Measurements from ENCODE around the gene GNAS-AS1. TPM values are rescaled to one million over a fixed set of nuclear protein-coding genes. Genes with fewer than 3 reads are reported as not detected.

Gene GNAS-AS1
- total RNA-seq, 6 donors from 2014 or later = 0.30 to 2.1 (median 0.54) TPM; not detected in 1

- TF ChIP-seq POLR2AphosphoS5 (IDR thresholded peaks at IDR 0.05) (no peak), POLR2A (IDR thresholded peaks at IDR 0.05) (no peak), CTCF (IDR thresholded peaks at IDR 0.05) (no peak), EP300 (IDR thresholded peaks at IDR 0.05) (no peak)
- no peak overlapping the region for H3K4me3 ChIP-seq
- H3K27me3 ChIP-seq = peaks cover 0 to 3% (median 0%) of the 10 kb centered on the region in 4 donors
- H3K4me1 ChIP-seq = no peaks in the 10 kb centered on the region
- DNase-seq = no peak
- no peaks in the 10 kb centered on the region for H3K9me3 ChIP-seq
- WGBS, 2 donors = 42 to 56% methylated on average over 7 of the region's 7 CpGs
- ATAC-seq (ENCODE audit: low FRiP score in 2 of 2) = no peak
- no peak overlapping the region for H3K27ac ChIP-seq
- H3K36me3 ChIP-seq = no peaks in the 10 kb centered on the region
These were observed 59.4 kb downstream of the GNAS-AS1 start for GRCh38 chr20:58791286-58791685.

- ATAC-seq (ENCODE audit: low FRiP score in 2 of 2) (no peak), DNase-seq (no peak)
- Histone ChIP-seq H3K27me3 (peaks cover 0 to 3% (median 0%) of the 10 kb centered on the region in 4 donors), H3K36me3 (no peaks in the 10 kb centered on the region), H3K27ac (no peak overlapping the region), H3K4me3 (no peak overlapping the region), H3K4me1 (no peaks in the 10 kb centered on the region), H3K9me3 (no peaks in the 10 kb centered on the region)
- TF ChIP-seq POLR2AphosphoS5 (IDR thresholded peaks at IDR 0.05) (no peak), EP300 (IDR thresholded peaks at IDR 0.05) (no peak), POLR2A (IDR thresholded peaks at IDR 0.05) (no peak), CTCF (IDR thresholded peaks at IDR 0.05) (no peak)
- 66 to 71% methylated on average over 7 to 10 of the region's 10 CpGs for WGBS, 2 donors
These were observed 60.2 kb downstream of the GNAS-AS1 start for GRCh38 chr20:58790454-58790853.

- WGBS, 2 donors = 82 to 89% methylated on average over 14 to 15 of the region's 15 CpGs
- DNase-seq (no peak), ATAC-seq (ENCODE audit: low FRiP score in 2 of 2) (no peak)
- TF ChIP-seq POLR2AphosphoS5 (IDR thresholded peaks at IDR 0.05) (no peak), POLR2A (IDR thresholded peaks at IDR 0.05) (no peak), CTCF (IDR thresholded peaks at IDR 0.05) (no peak), EP300 (IDR thresholded peaks at IDR 0.05) (no peak)
- H3K4me3 ChIP-seq = no peak overlapping the region
- H3K27ac ChIP-seq = no peak overlapping the region
- H3K4me1 ChIP-seq = no peaks in the 10 kb centered on the region
- H3K27me3 ChIP-seq = peaks cover 0 to 3% (median 0%) of the 10 kb centered on the region in 4 donors
- H3K9me3 ChIP-seq = no peaks in the 10 kb centered on the region
- no peaks in the 10 kb centered on the region for H3K36me3 ChIP-seq
These were observed 61.7 kb downstream of the GNAS-AS1 start for GRCh38 chr20:58788896-58789544.

- Histone ChIP-seq H3K27ac (no peak overlapping the region), H3K36me3 (no peaks in the 10 kb centered on the region), H3K27me3 (peaks cover 0 to 3% (median 0%) of the 10 kb centered on the region in 4 donors), H3K4me1 (no peaks in the 10 kb centered on the region), H3K9me3 (no peaks in the 10 kb centered on the region), H3K4me3 (no peak overlapping the region)
- TF ChIP-seq POLR2A (IDR thresholded peaks at IDR 0.05) = no peak
- no peak for TF ChIP-seq POLR2AphosphoS5 (IDR thresholded peaks at IDR 0.05)
- ATAC-seq (ENCODE audit: low FRiP score in 2 of 2) (no peak), DNase-seq (peak in 1 of 2 donors; percentile 67)
- WGBS, 2 donors = 53 to 70% methylated on average over 22 to 25 of the region's 25 CpGs
These were observed 63.3 kb downstream of the GNAS-AS1 start for GRCh38 chr20:58787211-58788005.

- DNase-seq (peak in 1 of 2 donors; percentile 51), ATAC-seq (ENCODE audit: low FRiP score in 2 of 2) (peak in 1 of 2 donors; percentile 28)
- Histone ChIP-seq H3K4me3 (no peak overlapping the region), H3K27ac (no peak overlapping the region), H3K9me3 (no peaks in the 10 kb centered on the region), H3K36me3 (no peaks in the 10 kb centered on the region), H3K4me1 (no peaks in the 10 kb centered on the region), H3K27me3 (no peaks in the 10 kb centered on the region)
- 77 to 86% methylated on average over 8 to 15 of the region's 15 CpGs for WGBS, 2 donors
- TF ChIP-seq POLR2A (IDR thresholded peaks at IDR 0.05) (no peak), CTCF (IDR thresholded peaks at IDR 0.05) (no peak), POLR2AphosphoS5 (IDR thresholded peaks at IDR 0.05) (no peak), EP300 (IDR thresholded peaks at IDR 0.05) (no peak)
These were observed 66.2 kb downstream of the GNAS-AS1 start for GRCh38 chr20:58784321-58785074.
